H1 (cell line): ENCODE results near the gene IL12RB2. TPM values are rescaled to one million over a fixed set of nuclear protein-coding genes. Genes with fewer than 3 reads are reported as not detected.

ENCODE experiments used
- ATF3 ChIP-seq: IDR thresholded peaks from 2 replicates; pipeline ENCODE4 v1.6.1; 2011; ENCODE audit warnings: low read depth, mild to moderate bottlenecking, low read length; ENCODE audit not compliant: insufficient read depth
- EP300 ChIP-seq, 2 experiments: IDR thresholded peaks; 1 replicate in 1 of 2; 2 replicates in 1 of 2; pipeline ENCODE4 v1.6.1; 2011 to 2012; ENCODE audit warnings: low read depth in 2 of 2, low read length in 2 of 2, mild to moderate bottlenecking in 2 of 2, borderline replicate concordance in 1 of 2, inconsistent platforms in 1 of 2, moderate library complexity in 1 of 2
- EZH2 ChIP-seq: fragments of 200-600 bp; sonication (generic); IDR thresholded peaks from 2 replicates; pipeline ENCODE4 v1.7.1; 2012; ENCODE audit warnings: low read depth, mild to moderate bottlenecking, moderate library complexity, low read length, inconsistent platforms; ENCODE audit not compliant: severe bottlenecking
- GTF2F1 ChIP-seq: IDR thresholded peaks from 2 replicates; pipeline ENCODE4 v1.6.1; 2012; ENCODE audit warnings: low read depth, low read length, improper control_type of control experiment, borderline replicate concordance
- polyA plus RNA-seq, 7 experiments: library from polyadenylated mRNA; depleted of rRNA in 3 of 7; stranded (reverse) in 5 of 7; unstranded in 2 of 7; fragments of >200 nt in 5 of 7; fragments of 200-250 nt in 2 of 7; gene quantifications; 1 replicate in 5 of 7; 2 replicates in 1 of 7; 4 replicates in 1 of 7; pipeline versions ENCODE4 v1.2.1 to v1.2.3, GENCODE V29; 2011 to 2013; ENCODE audit warnings: missing spikeins in 2 of 7, mixed read lengths in 2 of 7
- total RNA-seq: library from RNA; stranded (reverse); fragmentation: NEBNext Ultra II Directional; extraction: Animal tissue kit (Norgen Biotek cat#: 25700); gene quantifications from 2 replicates; pipeline ENCODE4 v1.2.1, GENCODE V29; 2021
- TF ChIP-seq, protein P1 (sequence below): IDR thresholded peaks from 2 replicates; pipeline ENCODE4 v1.6.1; 2012; ENCODE audit warnings: inconsistent platforms

IL12RB2 gene
- total and polyA plus RNA-seq, 2 of the 8 experiments (the other 6 are each of a cell fraction or from before 2014, with no cell fraction given), result 1.4 TPM

- TF ChIP-seq ATF3 (no peak), EP300 (IDR thresholded peaks at IDR 0.05; ENCODE audit: borderline replicate concordance in 1 of 2, low read depth in 2 of 2, low read length in 2 of 2) (no peak), EZH2 (no peak), GTF2F1 (no peak)
- TF ChIP-seq, protein P1, sequence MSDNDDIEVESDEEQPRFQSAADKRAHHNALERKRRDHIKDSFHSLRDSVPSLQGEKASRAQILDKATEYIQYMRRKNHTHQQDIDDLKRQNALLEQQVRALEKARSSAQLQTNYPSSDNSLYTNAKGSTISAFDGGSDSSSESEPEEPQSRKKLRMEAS, result no peak
Measured at GRCh38 chr1:67427947-67428346, 120.3 kb downstream of the IL12RB2 start (continued).
